SK-N-SH (cell line): ENCODE data around the gene CD68. TPM values are rescaled to one million over a fixed set of nuclear protein-coding genes. Genes with fewer than 3 reads are reported as not detected.

Experiments
- CTCF ChIA-PET: fragments of 300-600, 350-600 bp; formaldehyde crosslinking; extraction: SDS; loops from one replicate; lab custom pipeline; 2021; lab: Yijun Ruan, JAX
- POLR2A ChIA-PET: fragments of 350-600 bp; sonication (Branson Sonifier 250); formaldehyde crosslinking; extraction: SDS; loops from one replicate; lab custom pipeline; 2020; ENCODE audit warnings: antibody characterized with exemption, inconsistent platforms; lab: Yijun Ruan, JAX
- DNase-seq: peaks from one replicate; pipeline ENCODE4 v3.0.0; 2012
- H2AFZ ChIP-seq: fragments of 200-600 bp; sonication (generic); 2 replicates; pipeline ENCODE4 v1.8.1; 2016; ENCODE audit warnings: antibody characterized with exemption, mild to moderate bottlenecking, low read depth
- H3F3A ChIP-seq: fragments of 200-600 bp; sonication (generic); replicated peaks from 2 replicates; pipeline ENCODE3; 2016; ENCODE audit warnings: antibody characterized with exemption, mild to moderate bottlenecking; ENCODE audit not compliant: insufficient read depth
- H3K27ac ChIP-seq, 2 experiments: fragments of 200-500 bp in 1 of 2; fragments of 200-600 bp in 1 of 2; sonication (Bioruptor generic) in 1 of 2; sonication (generic), shearing (Covaris generic) in 1 of 2; 2 replicates each; pipeline versions ENCODE4 v1.5.1 to v1.6.1; 2014 to 2016; ENCODE audit warnings: low read depth in 2 of 2, inconsistent platforms in 1 of 2, low read length in 1 of 2, mild to moderate bottlenecking in 1 of 2, mixed read lengths in 1 of 2
- H3K27me3 ChIP-seq: fragments of 200-600 bp; sonication (generic), shearing (Covaris generic); 2 replicates; pipeline ENCODE4 v1.6.1; 2016; ENCODE audit warnings: mixed run types; ENCODE audit not compliant: insufficient read depth
- H3K36me3 ChIP-seq, 2 experiments: fragments of 200-500 bp in 1 of 2; fragments of 200-600 bp in 1 of 2; sonication (Bioruptor generic) in 1 of 2; sonication (generic) in 1 of 2; replicated peaks in 1 of 2; 2 replicates each; pipeline versions ENCODE3 to v1.5.1; 2014 to 2016; ENCODE audit warnings: low read length in 1 of 2, mild to moderate bottlenecking in 1 of 2; ENCODE audit not compliant: insufficient read depth in 2 of 2, control insufficient read depth in 1 of 2
- H3K4me1 ChIP-seq, 2 experiments: fragments of 200-500 bp in 1 of 2; fragments of 200-600 bp in 1 of 2; sonication (Bioruptor generic) in 1 of 2; sonication (generic), shearing (Covaris generic) in 1 of 2; 2 replicates each; pipeline versions ENCODE4 v1.5.1 to v1.6.1; 2014 to 2016; ENCODE audit warnings: low read depth in 1 of 2, low read length in 1 of 2, mixed run types in 1 of 2; ENCODE audit not compliant: insufficient read depth in 2 of 2, control insufficient read depth in 1 of 2
- H3K4me2 ChIP-seq: fragments of 200-600 bp; sonication (generic), shearing (Covaris generic); 2 replicates; pipeline ENCODE4 v1.6.1; 2017; ENCODE audit warnings: mixed run types
- H3K4me3 ChIP-seq, 2 experiments: fragments of 200-500 bp in 1 of 2; fragments of 200-600 bp in 1 of 2; sonication (Bioruptor generic) in 1 of 2; sonication (generic), shearing (Covaris generic) in 1 of 2; 2 replicates each; pipeline versions ENCODE4 v1.5.1 to v1.8.1; 2014 to 2016; ENCODE audit warnings: low read depth in 2 of 2, inconsistent platforms in 1 of 2, low read length in 1 of 2, mild to moderate bottlenecking in 1 of 2, mixed read lengths in 1 of 2, moderate library complexity in 1 of 2
- H3K79me2 ChIP-seq: fragments of 200-600 bp; sonication (generic); 2 replicates; pipeline ENCODE4 v1.8.1; 2017; ENCODE audit warnings: mild to moderate bottlenecking; ENCODE audit not compliant: insufficient read depth
- H3K9ac ChIP-seq: fragments of 200-600 bp; sonication (generic); 2 replicates; pipeline ENCODE4 v1.6.1; 2017; ENCODE audit warnings: mixed run types
- H3K9me2 ChIP-seq: fragments of 200-600 bp; sonication (generic); 2 replicates; pipeline ENCODE4 v1.6.1; 2017; ENCODE audit warnings: mixed run types
- H3K9me3 ChIP-seq: fragments of 200-600 bp; sonication (generic); 2 replicates; pipeline ENCODE4 v1.6.1; 2017; ENCODE audit warnings: mixed run types, mild to moderate bottlenecking, moderate library complexity
- H4K20me1 ChIP-seq: fragments of 200-600 bp; sonication (generic); 2 replicates; pipeline ENCODE4 v1.6.1; 2017; ENCODE audit warnings: mild to moderate bottlenecking, mixed run types; ENCODE audit not compliant: insufficient read depth
- CTCF ChIP-seq: fragments of 200-600 bp; sonication (generic); IDR thresholded peaks from 2 replicates; pipeline ENCODE4 v1.6.1; 2017; ENCODE audit warnings: antibody characterized with exemption, mild to moderate bottlenecking, moderate library complexity
- EZH2phosphoT487 ChIP-seq: fragments of 200-600 bp; sonication (generic); IDR thresholded peaks from 2 replicates; pipeline ENCODE4 v1.6.1; 2017; ENCODE audit warnings: low read depth, mixed run types, mild to moderate bottlenecking, antibody characterized with exemption, moderate library complexity, borderline replicate concordance
- FOSL2 ChIP-seq: IDR thresholded peaks from 2 replicates; pipeline ENCODE4 v1.4.0; 2012; ENCODE audit warnings: low read depth, mild to moderate bottlenecking, moderate library complexity, borderline replicate concordance
- FOXJ3 ChIP-seq: sonication (generic); formaldehyde crosslinking; IDR thresholded peaks from 2 replicates; pipeline ENCODE4 v1.5.1; 2020; ENCODE audit warnings: mild to moderate bottlenecking, missing genetic modification reagents
- MXI1 ChIP-seq: IDR thresholded peaks from 2 replicates; pipeline ENCODE4 v1.6.1; 2012; ENCODE audit warnings: mild to moderate bottlenecking, low read depth, low read length, improper control_type of control experiment
- POLR2AphosphoS5 ChIP-seq: IDR thresholded peaks from 2 replicates; pipeline ENCODE4 v1.6.1; 2012; ENCODE audit warnings: low read depth, low read length
- RAD21 ChIP-seq: IDR thresholded peaks from 2 replicates; pipeline ENCODE4 v1.6.1; 2012; ENCODE audit warnings: mild to moderate bottlenecking, low read length
- SIN3A ChIP-seq: IDR thresholded peaks from 2 replicates; pipeline ENCODE4 v1.6.1; 2012; ENCODE audit warnings: low read depth, mild to moderate bottlenecking, low read length, moderate library complexity, borderline replicate concordance
- SMC3 ChIP-seq: IDR thresholded peaks from 2 replicates; pipeline ENCODE4 v1.6.1; 2012; ENCODE audit warnings: low read depth, low read length, improper control_type of control experiment
- TAF1 ChIP-seq: IDR thresholded peaks from 2 replicates; pipeline ENCODE4 v1.6.1; 2012; ENCODE audit warnings: low read depth, mild to moderate bottlenecking, low read length, moderate library complexity, borderline replicate concordance
- WGBS: methylation state at CpG from one replicate; pipeline ENCODE4 v1.1.6; 2017; ENCODE audit warnings: low lambda C conversion rate; 5-methylcytosine and 5-hydroxymethylcytosine counted together
- polyA plus RNA-seq, 3 experiments: library from polyadenylated mRNA; depleted of rRNA; stranded (reverse); fragments of >200 nt; gene quantifications; 2 replicates each; pipeline ENCODE4 v1.2.3, GENCODE V29; 2012
- TF ChIP-seq, protein P1 (sequence below): IDR thresholded peaks from 2 replicates; pipeline ENCODE4 v1.4.0; 2012; ENCODE audit warnings: low read depth

Gene CD68
- polyA plus RNA-seq, 1 of the 3 experiments (the other 2 are of a cell fraction), result 62.4 TPM

DNA sequence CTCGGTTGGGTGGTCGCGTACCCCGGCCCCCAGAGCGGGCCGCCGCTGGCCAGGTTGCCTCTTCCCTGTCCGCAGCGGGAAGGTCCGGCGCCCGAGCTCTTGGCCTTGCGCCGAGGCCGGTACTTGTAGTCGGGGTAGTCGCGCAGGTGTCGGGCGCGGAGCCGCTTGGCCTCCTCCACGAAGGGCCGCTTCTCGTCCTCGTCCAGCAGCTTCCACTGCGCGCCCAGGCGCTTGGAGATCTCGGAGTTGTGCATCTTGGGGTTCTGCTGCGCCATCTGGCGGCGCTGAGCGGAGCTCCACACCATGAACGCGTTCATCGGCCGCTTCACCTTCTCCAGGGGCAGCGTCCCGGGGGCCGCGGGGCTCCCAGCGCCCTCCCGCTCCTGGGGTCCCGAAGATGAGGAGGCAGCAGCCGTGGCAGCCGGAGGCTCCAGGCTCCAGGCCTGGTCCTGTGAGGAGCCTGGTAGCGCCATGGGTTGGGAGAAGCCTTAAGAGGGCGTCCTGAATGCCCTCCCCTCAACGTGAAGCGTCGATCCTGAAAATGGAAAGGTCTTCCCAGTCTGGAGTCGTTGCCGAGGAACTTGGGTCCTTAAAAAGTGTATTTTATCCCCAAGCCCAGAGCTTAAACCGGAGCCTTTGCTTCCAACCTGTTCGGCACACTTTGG, 9.9 kb downstream of the CD68 start:
- POLR2A ChIA-PET, result interaction anchor here (0.9 to 3.5 kb wide), 5 partner anchors 10 to 97 kb away, joined by 3 to 23 read pairs (median 3); partner anchors contain the start of genes CD68, FXR2, SAT2 and TP53
- Histone ChIP-seq H3F3A (peaks cover 46% of the 10 kb centered on the region), H3K9me3 (no peaks in the 10 kb centered on the region), H3K9me2 (no peaks in the 10 kb centered on the region), H3K79me2 (peaks cover 28% of the 10 kb centered on the region), H4K20me1 (no peaks in the 10 kb centered on the region)
- CTCF ChIA-PET, result interaction anchor here (0.7 to 3.4 kb wide), 30 partner anchors 8 to 452 kb away, joined by 3 to 22 read pairs (median 4); partner anchors contain the start of genes CD68, DNAH2, FXR2 and KDM6B
- no peak for TF ChIP-seq MXI1
- no peak for TF ChIP-seq FOXJ3
- peak; percentile 61 for TF ChIP-seq RAD21
- TF ChIP-seq EZH2phosphoT487, result no peak
- TF ChIP-seq TAF1, result peak; percentile 23; the same call in 1 of the 2 replicates
- peak; percentile 59; the same call in 1 of the 2 replicates for TF ChIP-seq SIN3A
- TF ChIP-seq, protein P1, sequence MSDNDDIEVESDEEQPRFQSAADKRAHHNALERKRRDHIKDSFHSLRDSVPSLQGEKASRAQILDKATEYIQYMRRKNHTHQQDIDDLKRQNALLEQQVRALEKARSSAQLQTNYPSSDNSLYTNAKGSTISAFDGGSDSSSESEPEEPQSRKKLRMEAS, result peak; percentile 52
- TF ChIP-seq SMC3, result peak; percentile 56
- no peak for TF ChIP-seq POLR2AphosphoS5
- TF ChIP-seq CTCF, result peak; percentile 83
- TF ChIP-seq, all 33 proteins: peak for 6
- H3K27me3 ChIP-seq, result no peaks in the 10 kb centered on the region
- peak overlapping the region in 1 of 2 experiments; percentile 3; a peak in 1 of 4 replicates for H3K4me3 ChIP-seq
- peak overlapping the region in 1 of 2 experiments; percentile 21; a peak in 2 of 4 replicates for H3K27ac ChIP-seq
- peaks cover 20 to 56% of the 10 kb centered on the region in 2 experiments for H3K36me3 ChIP-seq
- 51% methylated on average over 20 of the region's 56 CpGs for WGBS
- H3K4me2 ChIP-seq, result peak overlapping the region; percentile 68; the same call in 1 of the 2 replicates
- peaks cover 17 to 32% of the 10 kb centered on the region in 2 experiments for H3K4me1 ChIP-seq
- no peak overlapping the region for H3K9ac ChIP-seq
- peak; percentile 91 for DNase-seq
- no peak overlapping the region for H2AFZ ChIP-seq

- Histone ChIP-seq H3K27me3 (no peaks in the 10 kb centered on the region), H3K9me2 (no peaks in the 10 kb centered on the region), H2AFZ (no peak within 1 kb of the TSS), H4K20me1 (no peaks in the 10 kb centered on the region), H3K9ac (peak within 1 kb of the TSS; percentile 31; the same call in 1 of the 2 replicates), H3K4me1 (peaks cover 17 to 32% of the 10 kb centered on the region in 2 experiments), H3K4me3 (peak within 1 kb of the TSS in 1 of 2 experiments; percentile 3; a peak in 1 of 4 replicates), H3K79me2 (peaks cover 20% of the 10 kb centered on the region), H3K4me2 (peak within 1 kb of the TSS; percentile 68; the same call in 1 of the 2 replicates), H3K36me3 (peaks cover 28 to 61% of the 10 kb centered on the region in 2 experiments), H3K27ac (peak within 1 kb of the TSS; percentile 47 to 63), H3K9me3 (no peaks in the 10 kb centered on the region), H3F3A (peaks cover 48% of the 10 kb centered on the region)
- CTCF ChIA-PET, result interaction anchor here (0.6 to 3.4 kb wide), 28 partner anchors 10 to 244 kb away, joined by 3 to 22 read pairs (median 6); partner anchors contain the start of genes CD68, DNAH2, FXR2 and KDM6B
- no peak for TF ChIP-seq TAF1
- 0 out of 2 replicates have a peak, but pooled peaks have one; percentile 12 for TF ChIP-seq FOSL2
- POLR2A ChIA-PET, result interaction anchor here (0.9 to 3.5 kb wide), 4 partner anchors 11 to 96 kb away, joined by 3 to 23 read pairs (median 4); partner anchors contain the start of genes CD68, FXR2, TP53 and WRAP53
- 69% methylated on average over 24 of the region's 24 CpGs for WGBS
- DNase-seq, result peak; percentile 50
Observed at GRCh38 chr17:7589891-7590691, 10.7 kb downstream of the CD68 start, which contains the start of gene SOX15. SOX15 (minus strand) TSS chr17:7590094; CDS start chr17:7589676, 418 bp downstream.
